T-helper 2 cell treated with Interferon-gamma antibody and Interleukin-4, amounts not matched to agents 100 ng/mL and 5 ng/mL, for 36 hours (primary cell): ENCODE results near the gene FANCM. TPM values are rescaled to one million over a fixed set of nuclear protein-coding genes. Genes with fewer than 3 reads are reported as not detected.

Experiments
- intact Hi-C: fragments of 100-400 bp; cut with micrococcal nuclease; formaldehyde crosslinking; loops from one replicate; pipeline ENCODE4 v1.15.1; 2023
- total RNA-seq: library from RNA; stranded (reverse); gene quantifications from 2 replicates; pipeline ENCODE4 v1.2.3, GENCODE V29; 2022

The FANCM gene, protein sequence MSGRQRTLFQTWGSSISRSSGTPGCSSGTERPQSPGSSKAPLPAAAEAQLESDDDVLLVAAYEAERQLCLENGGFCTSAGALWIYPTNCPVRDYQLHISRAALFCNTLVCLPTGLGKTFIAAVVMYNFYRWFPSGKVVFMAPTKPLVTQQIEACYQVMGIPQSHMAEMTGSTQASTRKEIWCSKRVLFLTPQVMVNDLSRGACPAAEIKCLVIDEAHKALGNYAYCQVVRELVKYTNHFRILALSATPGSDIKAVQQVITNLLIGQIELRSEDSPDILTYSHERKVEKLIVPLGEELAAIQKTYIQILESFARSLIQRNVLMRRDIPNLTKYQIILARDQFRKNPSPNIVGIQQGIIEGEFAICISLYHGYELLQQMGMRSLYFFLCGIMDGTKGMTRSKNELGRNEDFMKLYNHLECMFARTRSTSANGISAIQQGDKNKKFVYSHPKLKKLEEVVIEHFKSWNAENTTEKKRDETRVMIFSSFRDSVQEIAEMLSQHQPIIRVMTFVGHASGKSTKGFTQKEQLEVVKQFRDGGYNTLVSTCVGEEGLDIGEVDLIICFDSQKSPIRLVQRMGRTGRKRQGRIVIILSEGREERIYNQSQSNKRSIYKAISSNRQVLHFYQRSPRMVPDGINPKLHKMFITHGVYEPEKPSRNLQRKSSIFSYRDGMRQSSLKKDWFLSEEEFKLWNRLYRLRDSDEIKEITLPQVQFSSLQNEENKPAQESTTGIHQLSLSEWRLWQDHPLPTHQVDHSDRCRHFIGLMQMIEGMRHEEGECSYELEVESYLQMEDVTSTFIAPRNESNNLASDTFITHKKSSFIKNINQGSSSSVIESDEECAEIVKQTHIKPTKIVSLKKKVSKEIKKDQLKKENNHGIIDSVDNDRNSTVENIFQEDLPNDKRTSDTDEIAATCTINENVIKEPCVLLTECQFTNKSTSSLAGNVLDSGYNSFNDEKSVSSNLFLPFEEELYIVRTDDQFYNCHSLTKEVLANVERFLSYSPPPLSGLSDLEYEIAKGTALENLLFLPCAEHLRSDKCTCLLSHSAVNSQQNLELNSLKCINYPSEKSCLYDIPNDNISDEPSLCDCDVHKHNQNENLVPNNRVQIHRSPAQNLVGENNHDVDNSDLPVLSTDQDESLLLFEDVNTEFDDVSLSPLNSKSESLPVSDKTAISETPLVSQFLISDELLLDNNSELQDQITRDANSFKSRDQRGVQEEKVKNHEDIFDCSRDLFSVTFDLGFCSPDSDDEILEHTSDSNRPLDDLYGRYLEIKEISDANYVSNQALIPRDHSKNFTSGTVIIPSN (N-terminal part only)
- 17.1 and 17.4 TPM in 2 replicates for total RNA-seq

- intact Hi-C loops = loop anchor here (2.0 to 5.0 kb wide), 2 partner anchors 17 to 66 kb away; no protein-coding TSS in a partner anchor
These were observed at the start of gene FANCM for GRCh38 chr14:45135659-45136395. Gene FANCM (plus strand): TSS chr14:45135930. CDS start chr14:45136032, 102 bp downstream.

GRCh38 chr14:45089813-45090212 lies 45.9 kb upstream of the FANCM start:
- intact Hi-C loops = no loop called here

DNA sequence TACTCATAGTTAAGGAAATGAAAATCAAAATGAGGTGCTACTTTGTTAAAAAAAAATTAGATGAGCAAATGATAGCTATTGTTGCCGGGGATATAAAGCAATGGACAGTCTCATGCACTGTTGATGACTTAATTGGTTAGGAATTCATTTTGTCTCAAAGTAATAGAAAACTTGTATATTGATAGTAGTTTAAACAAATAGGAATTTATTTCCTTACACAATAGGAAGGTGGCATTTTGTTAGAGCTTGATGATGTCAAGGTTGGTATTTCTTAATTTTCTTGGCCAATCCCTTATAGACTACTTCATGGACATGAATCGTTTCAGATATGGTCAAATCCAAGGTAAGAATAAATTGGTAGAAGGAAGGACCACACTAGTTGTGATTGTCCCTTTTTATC lies 44.0 kb upstream of the FANCM start:
- intact Hi-C loops = no loop called here

DNA sequence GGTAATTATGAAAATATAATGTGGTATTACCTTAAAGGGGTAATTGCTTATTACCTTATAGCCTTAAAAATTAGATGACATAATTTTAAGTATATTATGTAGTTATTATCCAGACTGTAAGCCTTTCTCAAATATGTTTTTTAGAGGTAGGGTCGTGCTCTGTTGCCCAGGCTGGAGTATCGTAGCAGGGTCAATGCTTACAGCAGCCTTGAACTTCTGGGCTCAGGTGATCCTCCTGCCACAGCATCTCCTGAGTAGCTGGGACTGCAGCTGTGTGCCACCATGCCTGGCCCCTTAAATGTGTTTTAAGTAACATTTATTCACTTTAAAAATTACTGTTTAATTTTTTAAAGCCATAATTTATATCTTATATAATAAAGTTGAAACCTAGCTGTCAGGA lies 41.5 kb upstream of the FANCM start:
- intact Hi-C loops = no loop called here

DNA sequence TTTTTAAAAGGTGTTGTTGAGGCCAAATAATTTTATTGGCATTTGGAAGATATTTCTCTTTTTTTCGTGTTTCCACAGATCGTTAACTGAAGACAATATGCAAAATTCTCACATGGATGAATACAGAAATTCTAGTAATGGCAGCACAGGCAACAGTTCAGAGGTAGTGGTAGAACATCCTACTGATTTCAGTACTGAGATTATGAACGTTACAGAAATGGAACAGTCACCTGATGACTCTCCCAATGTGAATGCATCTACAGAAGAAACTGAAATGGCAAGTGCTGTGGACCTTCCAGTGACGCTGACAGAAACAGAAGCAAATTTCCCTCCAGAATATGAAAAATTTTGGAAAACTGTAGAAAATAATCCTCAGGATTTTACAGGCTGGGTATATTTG lies 40.6 kb upstream of the FANCM start:
- intact Hi-C loops = no loop called here

- intact Hi-C loops = no loop called here
These were observed 39.5 kb upstream of the FANCM start for GRCh38 chr14:45096218-45096617.

DNA sequence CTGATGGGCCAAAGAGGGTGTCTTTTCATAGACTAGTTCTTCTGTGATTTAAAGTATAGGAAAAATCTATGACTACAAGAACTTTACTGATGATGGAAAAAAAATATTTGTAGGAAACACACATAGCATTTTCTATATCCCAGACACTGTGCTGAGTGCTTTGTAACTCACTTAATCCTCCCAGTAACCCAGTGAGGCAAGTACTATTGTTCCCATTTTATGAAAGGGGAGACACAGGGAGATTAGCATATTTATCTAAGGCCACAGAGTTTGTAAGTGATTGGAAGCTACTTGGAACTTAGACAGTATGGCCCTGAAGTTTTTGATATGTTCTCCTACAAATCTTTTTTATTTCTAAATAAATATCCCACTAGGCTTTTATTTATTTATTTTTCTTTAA lies 31.9 kb upstream of the FANCM start:
- intact Hi-C loops = no loop called here

GRCh38 chr14:45104561-45104960 lies 31.2 kb upstream of the FANCM start:
- intact Hi-C loops = no loop called here

DNA sequence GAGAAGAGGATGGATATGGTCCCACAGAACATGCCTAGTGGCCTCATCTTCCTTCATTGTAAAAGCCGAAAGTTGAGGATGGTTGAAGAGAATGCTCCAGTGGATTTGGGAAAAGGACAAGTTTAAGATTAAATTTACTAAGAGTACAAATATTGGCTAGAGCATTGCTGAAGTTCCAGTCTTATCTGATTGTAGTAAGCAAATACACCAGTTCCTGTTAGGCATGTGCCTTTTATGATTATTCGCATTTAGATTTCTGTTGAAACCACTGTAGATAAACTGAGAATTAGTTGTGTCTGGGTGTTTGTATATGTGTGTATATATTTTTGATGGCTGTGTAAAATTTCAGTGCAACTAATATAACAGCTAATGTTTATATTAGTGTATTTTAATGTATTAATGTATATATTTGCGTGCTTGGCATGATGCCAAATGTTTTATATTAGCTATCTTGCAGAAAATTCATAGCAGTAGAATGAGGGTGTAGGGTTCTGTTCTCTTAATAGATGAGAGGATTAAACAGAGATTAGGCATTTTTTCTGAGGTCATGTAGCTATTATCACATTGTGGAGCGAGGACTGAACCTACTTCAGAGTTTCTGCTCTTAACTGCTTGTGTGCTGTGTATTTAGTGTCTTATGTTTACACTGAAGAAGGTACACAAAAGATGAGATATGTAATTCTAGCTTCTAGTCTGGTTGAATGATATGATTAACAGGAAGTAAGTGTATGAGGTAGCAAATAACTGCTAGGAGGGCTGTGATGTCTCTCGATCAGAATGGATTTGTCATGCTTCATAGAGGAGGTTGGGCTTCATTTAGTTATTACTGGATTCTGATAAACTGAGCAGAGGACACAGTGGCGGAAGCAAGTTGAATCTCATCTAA lies 22.6 kb upstream of the FANCM start:
- intact Hi-C loops = no loop called here

DNA sequence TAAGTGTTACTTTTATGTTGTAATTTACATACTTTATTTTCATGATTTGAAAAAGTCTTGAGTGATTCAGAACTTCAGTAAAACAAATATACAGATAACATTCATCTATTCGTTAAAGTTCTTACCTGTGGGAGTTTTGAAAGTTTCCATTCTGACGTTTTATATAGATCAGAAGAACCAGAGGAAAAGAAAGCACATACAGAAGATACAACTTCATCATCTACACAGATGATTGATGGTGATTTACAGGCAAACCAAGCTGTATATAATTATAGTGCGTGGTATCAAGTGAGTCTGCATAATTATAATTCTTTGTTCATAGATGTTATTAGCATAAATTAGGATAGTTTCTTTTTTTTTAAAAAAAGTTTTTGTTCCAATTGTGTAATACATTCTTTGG lies 21.4 kb upstream of the FANCM start:
- intact Hi-C loops = no loop called here

DNA sequence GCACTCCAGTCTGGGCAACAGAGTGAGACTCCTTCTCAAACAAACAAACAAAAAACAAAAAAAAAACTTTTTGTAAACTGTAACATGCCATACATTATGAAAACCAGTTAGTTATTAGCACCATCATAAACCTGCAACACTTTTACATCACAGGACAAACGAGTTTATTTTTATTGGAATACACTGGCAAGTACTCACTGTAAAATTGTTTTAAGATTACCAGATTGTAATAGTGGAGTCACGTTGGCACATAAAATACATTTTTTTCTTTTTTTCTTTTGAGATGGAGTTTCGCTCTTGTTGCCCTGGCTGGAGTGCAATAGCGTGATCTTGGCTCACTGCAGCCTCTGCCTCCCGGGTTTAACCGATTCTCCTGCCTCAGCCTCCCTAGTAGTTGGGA lies 17.1 kb upstream of the FANCM start:
- intact Hi-C loops = loop anchor here (2.0 kb wide), 1 partner anchor 16 kb away; the partner anchor contains the start of genes FANCM and FKBP3

DNA sequence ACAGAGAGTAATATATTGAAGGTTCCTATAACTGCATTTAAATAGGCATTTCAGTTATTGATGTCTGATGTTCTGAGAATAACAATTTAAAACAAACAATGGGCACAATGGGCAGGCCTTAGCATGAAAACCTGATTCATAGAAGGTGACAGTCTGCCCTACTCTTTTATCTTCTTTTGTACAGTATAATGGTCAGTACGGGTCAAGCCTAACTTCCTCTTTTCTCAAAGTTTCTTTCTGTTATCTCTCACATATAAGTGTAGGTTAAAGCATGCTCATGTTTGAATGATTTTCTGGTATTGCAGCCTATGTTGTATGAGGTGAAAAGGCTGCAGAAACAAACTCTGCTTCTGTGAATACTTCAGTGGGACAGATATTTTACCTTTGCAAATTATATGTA lies 15.6 kb upstream of the FANCM start:
- intact Hi-C loops = no loop called here

DNA sequence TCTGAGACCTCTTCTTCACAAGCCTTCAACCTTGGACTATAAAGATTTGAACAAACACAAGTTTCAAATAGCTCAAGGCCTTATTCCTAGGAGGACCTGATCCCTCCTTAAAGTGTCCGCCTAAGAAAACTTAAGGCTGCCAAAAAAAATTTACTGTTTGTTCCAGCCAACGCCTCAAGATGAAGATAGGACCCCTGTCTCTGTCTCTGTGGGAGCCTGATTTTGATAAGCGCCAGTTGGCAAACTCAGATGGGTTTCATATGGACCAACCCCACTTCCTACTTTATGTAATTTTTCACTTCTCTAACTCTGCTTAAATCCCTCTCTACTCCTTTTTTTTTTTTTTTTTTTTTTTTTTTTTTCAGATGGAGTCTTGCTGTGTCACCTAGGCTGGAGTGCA lies 12.5 kb upstream of the FANCM start:
- intact Hi-C loops = no loop called here

GRCh38 chr14:45125754-45126153 lies 10.0 kb upstream of the FANCM start:
- intact Hi-C loops = no loop called here

GRCh38 chr14:45128963-45129629 lies 6.6 kb upstream of the FANCM start:
- intact Hi-C loops = no loop called here

DNA sequence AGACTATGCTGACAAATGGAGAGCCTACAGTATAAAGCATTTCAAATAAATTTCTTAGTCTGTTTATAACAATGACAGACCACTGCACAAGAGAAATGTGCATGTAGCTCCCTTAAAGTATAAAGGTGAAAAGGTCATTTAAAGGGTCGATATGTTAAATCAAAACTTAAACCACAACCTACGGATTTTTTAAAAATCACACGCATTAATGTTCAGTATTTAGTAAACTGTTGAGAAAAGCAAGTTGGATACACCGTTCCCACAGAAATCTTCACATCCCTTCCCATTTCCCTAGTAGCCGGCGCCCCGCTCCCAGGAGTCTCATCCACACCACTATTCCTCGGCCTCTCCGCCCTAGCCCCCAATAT lies 2.1 kb upstream of the FANCM start:
- intact Hi-C loops = loop anchor here (1.0 to 5.0 kb wide), 7 partner anchors 15 to 236 kb away; partner anchors contain the start of genes MIS18BP1, PRPF39 and TOGARAM1

GRCh38 chr14:45134051-45134958 lies 1.4 kb upstream of the FANCM start, which contains the start of gene FKBP3:
Gene FKBP3 (minus strand): TSS chr14:45134481. CDS start chr14:45134456, 25 bp downstream.
- intact Hi-C loops = loop anchor here (1.0 to 5.0 kb wide), 7 partner anchors 16 to 237 kb away; partner anchors contain the start of genes MIS18BP1, PRPF39 and TOGARAM1

DNA sequence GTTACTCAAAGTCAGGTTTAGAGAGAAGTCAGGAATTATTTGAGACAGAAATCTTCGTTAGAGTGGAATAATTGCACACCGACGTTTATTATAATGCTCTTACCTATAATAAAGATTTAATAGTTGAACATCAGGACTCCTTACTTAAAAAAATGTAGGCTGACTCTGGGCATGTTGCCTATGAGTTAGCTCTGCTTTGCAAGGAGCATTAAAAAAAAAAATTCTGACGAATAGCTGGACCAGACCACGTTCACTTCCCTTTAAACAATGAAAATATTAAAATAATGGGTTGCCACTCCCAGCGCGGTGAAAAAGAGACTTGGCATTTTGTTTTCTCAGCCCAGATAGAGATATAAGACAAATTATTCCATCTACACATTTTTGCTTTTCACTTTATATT lies 574 bp upstream of the FANCM start:
- intact Hi-C loops = loop anchor here (2.0 to 5.0 kb wide), 2 partner anchors 16 to 67 kb away; no protein-coding TSS in a partner anchor
